T-helper 9 cell (primary cell): ENCODE data around the gene PLEKHO2.

Experiments
- DNase-seq: peaks from one replicate; pipeline ENCODE4 v3.0.0-alpha.2; 2020

The PLEKHO2 gene

GRCh38 chr15:64915518-64916227 is 74.0 kb downstream of the PLEKHO2 start:
- DNase-seq = no peak

GRCh38 chr15:64916365-64916764 is 74.7 kb downstream of the PLEKHO2 start:
- no peak for DNase-seq

GRCh38 chr15:64917211-64917610 is 75.5 kb downstream of the PLEKHO2 start:
- no peak for DNase-seq
